Skin of body (tissue), 2 donors: ENCODE measurements around the gene SH3RF3. TPM values are rescaled to one million over a fixed set of nuclear protein-coding genes. Genes with fewer than 3 reads are reported as not detected.

Experiments used
- DNase-seq: peaks from one replicate; lab custom pipeline; 2025; lab: John Stamatoyannopoulos, UW
- total RNA-seq: library from RNA; depleted of rRNA; stranded (reverse); fragments of >200 nt; gene quantifications from one replicate; pipeline ENCODE4 v1.2.3, GENCODE V29; 2014

SH3RF3 gene
- total RNA-seq, 1 donor from 2014 or later, result 3.8 TPM

DNA sequence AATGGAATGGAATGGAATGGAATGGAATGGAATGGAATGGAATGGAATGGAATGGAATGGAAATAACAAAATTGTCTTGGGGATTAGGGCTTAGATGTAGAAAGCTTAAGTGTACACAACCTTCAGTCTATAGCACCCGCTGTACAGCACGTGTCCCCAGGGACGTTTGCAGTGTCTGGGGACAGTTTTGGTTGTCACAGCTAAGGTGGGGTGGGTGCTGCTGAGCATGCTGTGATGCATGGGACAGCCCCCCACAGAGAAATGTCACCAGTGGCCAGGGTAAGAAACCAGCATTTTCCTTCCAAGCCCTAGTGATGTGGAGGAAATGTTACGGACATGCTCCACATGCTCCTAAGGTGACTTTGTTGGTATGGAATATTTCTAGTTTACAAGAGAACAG, 70.8 kb downstream of the SH3RF3 start:
- no peak for DNase-seq

DNA sequence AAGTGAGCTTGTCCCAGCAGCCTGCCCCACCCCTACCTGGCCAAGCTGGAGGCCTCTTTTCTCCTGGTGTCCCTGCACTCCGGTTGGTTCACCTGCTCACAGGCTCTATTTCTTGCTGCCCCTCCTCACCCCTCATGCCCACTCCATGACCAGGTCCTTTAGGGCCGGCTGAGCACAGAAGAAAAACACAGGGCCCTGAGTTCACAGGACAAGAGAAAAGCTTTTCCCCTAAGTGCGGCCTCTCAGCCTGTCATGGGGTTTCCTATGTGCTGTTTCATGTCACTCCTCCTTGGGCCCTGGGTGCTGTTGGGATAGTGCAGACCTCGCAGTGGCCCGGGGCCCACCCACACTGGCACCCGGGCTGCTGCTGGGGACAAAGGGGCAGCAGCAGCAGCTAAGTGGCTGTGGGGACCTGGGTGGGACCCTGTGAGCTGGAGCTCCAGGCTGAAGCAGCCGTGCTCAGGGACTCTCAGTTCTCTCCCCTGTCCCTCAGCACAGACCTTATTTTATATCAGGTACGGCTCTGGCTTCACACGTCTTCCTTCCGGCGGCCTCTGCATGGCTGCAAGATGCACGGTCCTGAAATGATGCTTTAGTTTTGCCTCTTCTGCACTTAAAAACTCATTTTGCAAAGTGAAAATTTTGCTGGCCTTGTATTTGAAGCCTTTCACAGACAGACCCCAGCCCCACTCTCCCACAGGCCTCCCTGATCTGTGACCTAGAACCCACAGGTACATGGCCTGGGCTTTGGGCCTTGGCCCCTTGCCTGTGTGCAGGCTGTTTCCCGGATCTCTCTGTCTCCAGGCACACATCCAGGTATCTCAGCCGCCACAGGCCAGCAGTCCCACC, 71.8 kb downstream of the SH3RF3 start:
- no peak for DNase-seq

DNA sequence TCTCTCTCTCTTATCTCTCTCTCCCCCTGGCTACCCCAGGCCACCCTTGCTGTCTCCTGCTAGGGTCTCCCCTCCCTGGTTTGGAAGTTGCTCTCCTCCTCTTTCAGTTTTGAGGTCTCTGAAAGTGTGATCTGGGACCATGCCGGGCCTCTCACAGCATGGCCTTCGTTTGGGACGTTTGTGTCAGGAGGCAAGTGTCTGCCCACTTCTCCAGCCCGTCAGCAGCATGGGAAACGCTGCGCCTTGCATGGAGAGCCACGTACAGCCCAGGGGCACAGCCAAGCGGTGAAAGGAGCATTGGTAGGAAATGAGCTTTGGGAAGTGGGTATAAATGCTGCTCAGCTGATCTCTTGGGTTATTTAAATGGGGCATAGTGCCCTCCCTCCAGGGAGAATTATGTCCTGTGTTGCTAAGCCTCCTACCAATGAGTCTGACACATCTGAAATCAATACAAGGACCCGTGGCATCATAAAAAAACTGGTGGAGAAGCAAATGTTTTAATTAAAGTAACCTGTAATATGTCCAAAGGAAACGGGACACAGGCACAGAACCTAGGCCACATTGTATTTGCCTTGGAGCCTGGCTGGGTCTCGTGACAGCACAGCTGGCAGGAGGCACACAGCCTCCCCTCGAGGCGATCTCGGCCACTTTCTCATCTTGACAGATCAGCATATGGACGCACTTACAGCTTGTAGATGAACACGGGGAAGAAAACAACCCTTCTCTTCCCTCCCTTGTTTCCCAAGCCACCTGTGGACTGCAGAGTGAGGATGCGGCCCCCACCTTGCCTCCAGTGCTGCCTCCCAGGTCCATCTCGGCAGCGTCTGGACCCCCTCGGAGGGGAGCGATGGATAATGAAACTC, 72.7 kb downstream of the SH3RF3 start:
- no peak for DNase-seq

- DNase-seq, result no peak
These were observed 73.5 kb downstream of the SH3RF3 start for GRCh38 chr2:109202486-109202885.

GRCh38 chr2:109203246-109204011, 74.4 kb downstream of the SH3RF3 start:
- no peak for DNase-seq

DNA sequence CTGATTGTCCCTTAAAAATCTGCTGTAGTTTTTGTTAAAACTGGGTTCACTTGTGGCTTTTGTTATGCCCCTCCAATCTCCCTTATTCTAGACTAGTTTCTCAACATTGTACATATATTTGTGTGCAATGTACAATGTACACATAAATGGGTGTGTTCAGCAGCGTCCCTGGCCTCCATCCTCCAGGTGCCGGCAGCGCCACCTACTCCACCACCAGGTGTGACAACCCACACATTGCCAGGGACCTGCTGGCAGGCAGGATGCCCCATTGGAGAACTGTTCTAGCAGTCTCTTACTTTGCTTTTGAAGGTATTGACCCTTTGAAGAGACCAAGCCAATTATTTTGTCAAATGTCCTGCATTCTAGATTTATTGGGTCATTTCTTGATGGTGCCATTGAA, 75.4 kb downstream of the SH3RF3 start:
- no peak for DNase-seq

GRCh38 chr2:109205447-109205846, 76.4 kb downstream of the SH3RF3 start:
- DNase-seq, result no peak

- no peak for DNase-seq
These were observed 77.7 kb downstream of the SH3RF3 start for GRCh38 chr2:109206569-109207146.

DNA sequence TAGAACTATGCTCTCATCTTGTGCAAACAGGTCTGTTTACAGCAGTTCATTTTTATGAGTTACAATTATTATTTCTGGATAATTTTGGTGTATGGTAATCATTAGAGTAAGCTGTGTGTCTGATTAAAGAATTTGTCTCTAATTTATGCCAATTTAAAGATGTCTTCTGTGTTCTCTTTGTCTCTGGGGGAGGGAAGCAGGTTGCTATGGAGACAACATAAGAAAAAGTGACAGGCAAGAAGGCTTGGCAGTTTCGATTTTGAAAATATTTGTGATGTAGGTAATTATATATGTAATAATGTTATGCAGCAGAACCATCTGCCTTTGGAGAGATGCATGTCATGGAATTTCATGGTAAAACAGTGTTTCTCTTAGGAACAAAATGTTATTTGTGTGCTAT, 78.2 kb downstream of the SH3RF3 start:
- peak; percentile 21 for DNase-seq

- DNase-seq, result peak; percentile 69
These were observed 79.3 kb downstream of the SH3RF3 start for GRCh38 chr2:109208071-109208950.

DNA sequence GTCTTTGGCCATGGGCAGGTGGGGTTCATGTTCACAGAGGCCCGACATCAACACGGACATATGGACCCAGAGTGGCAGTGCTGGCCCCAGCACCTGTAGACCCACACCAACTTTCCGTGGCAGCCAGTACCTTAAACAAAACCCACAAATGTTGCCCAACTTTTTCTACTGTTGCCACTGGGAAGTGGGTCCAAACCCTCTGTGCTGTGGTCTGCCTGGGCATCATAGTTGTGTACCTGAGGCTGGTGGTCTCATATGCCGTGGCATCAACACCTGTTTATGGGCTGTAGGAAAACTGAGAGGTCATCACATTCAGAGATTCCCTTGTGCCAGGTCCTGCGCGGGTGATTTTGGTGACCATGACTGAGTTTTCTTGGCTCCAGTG, 79.9 kb downstream of the SH3RF3 start:
- DNase-seq, result no peak

DNA sequence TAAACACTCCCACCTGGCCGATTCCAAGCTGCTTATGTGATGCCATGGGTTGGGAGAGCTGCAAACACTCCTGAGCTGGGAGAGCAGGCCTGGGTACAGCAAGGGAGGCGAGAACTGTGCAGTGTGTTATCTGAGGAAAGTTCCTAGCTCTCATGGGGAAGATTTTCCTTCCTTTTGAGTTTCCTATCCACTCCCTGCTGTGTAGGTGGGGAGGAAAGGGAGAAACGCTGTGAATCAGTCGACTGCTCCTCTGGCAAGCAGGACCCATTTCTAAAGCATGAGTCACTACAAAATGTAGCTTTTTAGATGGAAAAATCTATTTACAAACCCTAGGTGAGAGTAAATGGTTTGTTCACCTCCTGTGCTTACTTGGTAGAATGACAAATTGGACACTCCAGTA, 80.4 kb downstream of the SH3RF3 start:
- DNase-seq, result no peak

GRCh38 chr2:109209941-109210340, 80.9 kb downstream of the SH3RF3 start:
- DNase-seq, result no peak

- no peak for DNase-seq
These were observed 81.6 kb downstream of the SH3RF3 start for GRCh38 chr2:109210431-109211200.

GRCh38 chr2:109211315-109211714, 82.3 kb downstream of the SH3RF3 start:
- DNase-seq, result no peak

GRCh38 chr2:109212836-109213563, 84.0 kb downstream of the SH3RF3 start:
- no peak for DNase-seq

DNA sequence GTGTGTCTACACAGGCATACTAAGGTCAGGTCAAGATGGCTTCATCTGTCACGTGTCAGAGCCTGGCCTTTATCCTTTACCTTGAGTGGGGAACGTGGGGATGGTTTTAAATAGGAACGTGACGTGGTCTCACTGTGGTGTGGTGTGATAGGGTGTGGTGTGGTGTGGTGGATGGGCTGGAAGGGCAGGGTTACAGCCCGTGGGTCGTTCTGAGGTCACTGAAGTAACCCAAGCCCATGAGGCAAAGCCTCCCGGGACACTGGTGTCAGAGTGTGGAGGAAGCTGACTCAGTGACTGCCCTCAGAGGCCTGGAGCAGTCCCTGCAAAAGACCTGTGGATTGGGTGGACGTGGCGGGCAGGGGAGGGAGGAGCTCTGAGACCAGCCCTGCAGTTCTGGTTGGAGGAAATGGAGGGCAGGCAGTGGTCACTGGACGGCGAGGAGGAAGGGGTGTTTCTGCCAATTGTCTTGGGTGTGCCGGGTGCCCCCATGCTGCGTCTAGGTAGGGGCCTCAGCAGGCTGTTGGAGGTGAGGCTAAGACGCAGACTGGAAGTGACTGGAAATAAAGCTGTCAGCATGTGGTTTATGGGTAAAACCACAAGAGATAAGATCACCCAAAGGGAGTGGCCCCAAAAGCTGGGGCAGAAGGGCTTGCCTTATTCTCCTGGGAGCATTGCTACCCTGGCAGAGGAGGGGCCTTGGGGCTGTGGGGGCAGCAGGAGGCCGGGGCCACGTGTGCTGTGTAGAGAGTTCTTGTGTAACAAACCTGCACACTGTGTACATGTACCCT, 84.8 kb downstream of the SH3RF3 start:
- DNase-seq, result no peak
